MM.1S (cell line): ENCODE results near the gene LDLRAD3.
"Not testable (repeated sequence)": the region's sequence is repeated elsewhere in the genome, so short reads cannot be mapped to it uniquely, and the experiment has no call there.

Experiments used
- DNase-seq: peaks from one replicate; pipeline ENCODE4 v3.0.0-alpha.2; 2015
- H2AFZ ChIP-seq: fragments of 300-600 bp; sonication (generic); 2 replicates; pipeline ENCODE4 v1.6.0; 2016; ENCODE audit warnings: antibody characterized with exemption, low read length
- H3F3A ChIP-seq: fragments of 300-600 bp; sonication (generic); 2 replicates; pipeline ENCODE4 v1.6.1; 2016; ENCODE audit warnings: mild to moderate bottlenecking, antibody characterized with exemption, low read length, moderate library complexity, mixed read lengths; ENCODE audit not compliant: insufficient read depth
- H3K27ac ChIP-seq: fragments of 300-600 bp; sonication (generic); 2 replicates; pipeline ENCODE4 v1.5.1; 2016; ENCODE audit warnings: mild to moderate bottlenecking, low read length
- H3K27me3 ChIP-seq: fragments of 300-600 bp; sonication (generic); replicated peaks from 2 replicates; pipeline ENCODE4 v1.6.0; 2016; ENCODE audit warnings: low read length; ENCODE audit not compliant: insufficient read depth
- H3K36me3 ChIP-seq: fragments of 300-600 bp; sonication (generic); replicated peaks from 2 replicates; pipeline ENCODE4 v1.6.1; 2016; ENCODE audit warnings: mild to moderate bottlenecking, low read length, mixed read lengths; ENCODE audit not compliant: insufficient read depth
- H3K4me1 ChIP-seq: fragments of 300-600 bp; sonication (generic); 2 replicates; pipeline ENCODE4 v1.6.1; 2016; ENCODE audit warnings: low read length, mixed read lengths
- H3K4me2 ChIP-seq: fragments of 300-600 bp; sonication (generic); 2 replicates; pipeline ENCODE4 v1.6.0; 2016; ENCODE audit warnings: low read depth, low read length
- H3K4me3 ChIP-seq: fragments of 300-600 bp; sonication (generic); 2 replicates; pipeline ENCODE4 v1.5.1; 2016; ENCODE audit warnings: low read length, mixed read lengths
- H3K79me2 ChIP-seq: fragments of 300-600 bp; sonication (generic); 2 replicates; pipeline ENCODE4 v1.6.1; 2016; ENCODE audit warnings: mixed run types, low read length, mixed read lengths
- H3K9ac ChIP-seq: fragments of 300-600 bp; sonication (generic); 2 replicates; pipeline ENCODE4 v1.6.1; 2016; ENCODE audit warnings: low read length, mixed read lengths
- H3K9me2 ChIP-seq: fragments of 300-600 bp; sonication (generic); replicated peaks from 2 replicates; pipeline ENCODE4 v1.6.1; 2016; ENCODE audit warnings: mild to moderate bottlenecking, low read length, mixed read lengths; ENCODE audit not compliant: insufficient read depth
- H3K9me3 ChIP-seq: fragments of 300-600 bp; sonication (generic); replicated peaks from 2 replicates; pipeline ENCODE4 v1.6.1; 2016; ENCODE audit warnings: mild to moderate bottlenecking, low read length, mixed read lengths; ENCODE audit not compliant: insufficient read depth
- H4K20me1 ChIP-seq: fragments of 300-600 bp; sonication (generic); 2 replicates; pipeline ENCODE4 v1.6.1; 2016; ENCODE audit warnings: mild to moderate bottlenecking, low read length, moderate library complexity, mixed read lengths; ENCODE audit not compliant: insufficient read depth
- CTCF ChIP-seq: fragments of 300-600 bp; sonication (generic); IDR thresholded peaks from 2 replicates; pipeline ENCODE4 v1.5.1; 2016; ENCODE audit warnings: antibody characterized with exemption, low read length, mixed read lengths
- EZH2 ChIP-seq: fragments of 300-600 bp; sonication (generic); optimal IDR thresholded peaks from 2 replicates; pipeline ENCODE3; 2017; ENCODE audit warnings: low read depth, mild to moderate bottlenecking, antibody characterized with exemption, low read length, mixed read lengths
- EZH2phosphoT487 ChIP-seq: fragments of 300-600 bp; sonication (generic); IDR thresholded peaks from 2 replicates; pipeline ENCODE4 v1.6.1; 2018; ENCODE audit warnings: antibody characterized with exemption, low read length

LDLRAD3 gene

GRCh38 chr11:36041988-36042611 is 98.2 kb downstream of the LDLRAD3 start:
- Histone ChIP-seq H3K9ac (no peak overlapping the region), H3K4me1 (no peaks in the 10 kb centered on the region), H4K20me1 (no peaks in the 10 kb centered on the region), H3K4me2 (no peak overlapping the region), H3K9me2 (no peaks in the 10 kb centered on the region), H3K4me3 (no peak overlapping the region), H2AFZ (no peak overlapping the region), H3K36me3 (no peaks in the 10 kb centered on the region), H3K27ac (no peak overlapping the region), H3K9me3 (no peaks in the 10 kb centered on the region), H3K79me2 (no peaks in the 10 kb centered on the region), H3K27me3 (no peaks in the 10 kb centered on the region), H3F3A (no peaks in the 10 kb centered on the region)
- no peak for TF ChIP-seq EZH2phosphoT487
- no peak for TF ChIP-seq EZH2
- peak; percentile 42 for TF ChIP-seq CTCF
- no peak for DNase-seq

GRCh38 chr11:36044636-36045035 is 100.8 kb downstream of the LDLRAD3 start:
- Histone ChIP-seq H4K20me1 (no peaks in the 10 kb centered on the region), H3K27me3 (no peaks in the 10 kb centered on the region), H2AFZ (no peak overlapping the region), H3K79me2 (no peaks in the 10 kb centered on the region), H3K9me3 (no peaks in the 10 kb centered on the region), H3K9me2 (no peaks in the 10 kb centered on the region), H3K4me1 (no peaks in the 10 kb centered on the region), H3K9ac (no peak overlapping the region), H3K4me3 (no peak overlapping the region), H3K27ac (no peak overlapping the region), H3F3A (no peaks in the 10 kb centered on the region), H3K36me3 (no peaks in the 10 kb centered on the region), H3K4me2 (no peak overlapping the region)
- DNase-seq, result no peak
- TF ChIP-seq CTCF, result no peak
- TF ChIP-seq EZH2phosphoT487, result no peak
- TF ChIP-seq EZH2, result no peak

- not testable (repeated sequence) for DNase-seq, H3K9ac ChIP-seq, H3K4me2 ChIP-seq, H3K36me3 ChIP-seq, H3K27me3 ChIP-seq, H3K79me2 ChIP-seq, H3K4me3 ChIP-seq, H3K4me1 ChIP-seq, H3K9me2 ChIP-seq, H3F3A ChIP-seq, H3K9me3 ChIP-seq, H3K27ac ChIP-seq, H2AFZ ChIP-seq, H4K20me1 ChIP-seq
Measured at GRCh38 chr11:36045945-36046344, 102.1 kb downstream of the LDLRAD3 start.

- no peak overlapping the region for H3K9ac ChIP-seq
Measured at GRCh38 chr11:36046932-36047331, 103.1 kb downstream of the LDLRAD3 start.

More at GRCh38 chr11:36046932-36047331, 103.1 kb downstream of the LDLRAD3 start:
- H3K79me2 ChIP-seq, result no peaks in the 10 kb centered on the region
- H3K36me3 ChIP-seq, result no peaks in the 10 kb centered on the region
- TF ChIP-seq CTCF (no peak), EZH2 (no peak), EZH2phosphoT487 (no peak)
- no peak for DNase-seq
- no peaks in the 10 kb centered on the region for H4K20me1 ChIP-seq
- no peak overlapping the region for H2AFZ ChIP-seq
- no peaks in the 10 kb centered on the region for H3K27me3 ChIP-seq
- H3K4me1 ChIP-seq, result no peaks in the 10 kb centered on the region
- no peak overlapping the region for H3K4me3 ChIP-seq
- H3F3A ChIP-seq, result no peaks in the 10 kb centered on the region
- no peak overlapping the region for H3K27ac ChIP-seq
- no peak overlapping the region for H3K4me2 ChIP-seq
- no peaks in the 10 kb centered on the region for H3K9me3 ChIP-seq
- no peaks in the 10 kb centered on the region for H3K9me2 ChIP-seq
